ENCODE results near the gene SINHCAF. TPM values are rescaled to one million over a fixed set of nuclear protein-coding genes. Genes with fewer than 3 reads are reported as not detected.

The SINHCAF gene
- total and polyA plus RNA-seq, 9 of the 15 experiments (the other 6 are each of a cell fraction or from before 2014, with no cell fraction given): 73.2 to 185 (median 110) TPM

DNA sequence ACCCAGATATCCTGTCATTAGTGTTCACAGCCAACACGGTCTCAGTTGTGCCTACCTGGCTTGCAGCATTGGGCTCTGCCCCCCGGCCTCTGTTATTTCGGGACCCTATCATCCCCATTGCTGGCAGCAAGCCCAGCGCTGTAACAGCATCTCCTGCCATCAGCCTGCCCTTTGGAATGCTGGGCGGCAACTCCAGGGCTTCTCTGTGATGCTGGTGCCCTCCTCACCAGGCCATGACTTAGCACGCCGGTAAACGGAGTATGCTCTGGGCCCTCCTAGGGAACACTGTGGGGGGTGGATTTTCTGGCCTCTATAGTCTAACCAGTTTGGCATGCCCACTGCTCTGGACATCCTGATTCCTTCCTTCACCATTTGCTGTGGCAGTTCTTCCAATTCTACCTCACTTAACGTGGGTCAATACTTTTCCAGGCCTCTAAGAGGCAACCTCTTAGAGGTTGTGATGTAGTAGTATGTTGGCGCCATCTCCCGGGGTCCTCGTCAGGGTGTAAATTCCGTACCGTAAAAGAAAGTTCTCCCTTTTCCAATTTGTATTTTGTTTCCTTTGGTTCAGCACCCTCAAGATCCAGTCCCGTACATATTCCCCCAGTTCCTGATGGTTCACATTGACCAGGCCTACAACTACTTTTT lies 80.0 kb downstream of the SINHCAF start:
- no peak overlapping the region for H3K27ac ChIP-seq (ENCODE audit: extremely low read depth, low read depth, low read length)
- BruUV-seq (replicated peaks): no TSS peak
- 15% methylated on average over 15 of the region's 15 CpGs for WGBS (ENCODE audit: insufficient coverage, low coverage, missing lambda C conversion rate)
- no peaks in the 10 kb centered on the region for H3K9me1 ChIP-seq (ENCODE audit: control insufficient read depth, insufficient read depth, low read length)
- intact Hi-C loops (cut with micrococcal nuclease): loop anchor here (2.0 kb wide), 1 partner anchor 399 kb away; no protein-coding TSS in a partner anchor
- no peak overlapping the region for H2AFZ ChIP-seq (ENCODE audit: low read depth, low read length)
- H3K36me3 ChIP-seq (ENCODE audit: control insufficient read depth, insufficient read depth, low read length): no peaks in the 10 kb centered on the region
- H3K9ac ChIP-seq (ENCODE audit: insufficient read depth in 1 of 2, low read depth in 2 of 2, low read length in 2 of 2): no peak overlapping the region
- no peaks in the 10 kb centered on the region for H3K79me2 ChIP-seq (ENCODE audit: control insufficient read depth, insufficient read depth, low read length)
- no peaks in the 10 kb centered on the region for H3K9me3 ChIP-seq (replicated peaks; ENCODE audit: control insufficient read depth, insufficient read depth, low read depth, low read length)
- ChIA-PET CTCF (ENCODE audit: low intra/inter-chr PET ratio) (interaction anchor here (1.1 kb wide), 1 partner anchor 399 kb away, joined by 3 read pairs; no protein-coding TSS in a partner anchor), POLR2A (no interaction called here)
- peaks cover 23 to 30% of the 10 kb centered on the region in 2 experiments for H3K27me3 ChIP-seq (ENCODE audit: control insufficient read depth in 2 of 2, insufficient read depth in 2 of 2, low read length in 2 of 2)
- H3K4me3 ChIP-seq: no peak overlapping the region
- FAIRE-seq (peak; percentile 85), ATAC-seq (peak; percentile 94), DNase-seq (ENCODE audit: extremely low read depth in 1 of 4, low spot score in 3 of 4) (peak; percentile 33 to 62 (median 42))
- no peak overlapping the region for H3K4me2 ChIP-seq (ENCODE audit: insufficient read depth, low read length)
- H3K4me1 ChIP-seq (replicated peaks in 1 of 2; ENCODE audit: control insufficient read depth in 2 of 2, insufficient read depth in 2 of 2, low read length in 2 of 2): no peaks in the 10 kb centered on the region
- no peaks in the 10 kb centered on the region for H4K20me1 ChIP-seq (replicated peaks; ENCODE audit: control insufficient read depth, insufficient read depth, low read length)
- in situ Hi-C loops (cut with MboI): loop anchor here (5.0 to 25.0 kb wide), 2 partner anchors 386 to 1709 kb away; no protein-coding TSS in a partner anchor
- TF ChIP-seq SMAD4 (CRISPR knock-in tag; conservative IDR thresholded peaks at IDR 0.05) (no peak), ARID2 (IDR thresholded peaks at IDR 0.05) (peak; percentile 62; the same call in 1 of the 2 replicates), STAG1 (CRISPR knock-in tag; IDR thresholded peaks at IDR 0.05; ENCODE audit: borderline replicate concordance) (peak; percentile 26; the same call in 1 of the 2 replicates), SMC3 (conservative IDR thresholded peaks at IDR 0.05; ENCODE audit: insufficient read depth, low read depth, low read length) (peak; percentile 40; the same call in 1 of the 2 replicates), JUND (IDR thresholded peaks at IDR 0.05; ENCODE audit: borderline replicate concordance, low read depth, low read length) (0 out of 2 replicates have a peak, but pooled peaks have one; percentile 17), JUND (tag; IDR thresholded peaks at IDR 0.05; ENCODE audit: borderline replicate concordance, low read depth, low read length) (no peak), RAD21 (CRISPR knock-in tag; conservative IDR thresholded peaks at IDR 0.05 in 1 of 2, IDR thresholded peaks at IDR 0.05 in 1 of 2) (peak; percentile 51 to 83; a peak in 3 of 4 replicates)
- TF ChIP-seq, protein P1, sequence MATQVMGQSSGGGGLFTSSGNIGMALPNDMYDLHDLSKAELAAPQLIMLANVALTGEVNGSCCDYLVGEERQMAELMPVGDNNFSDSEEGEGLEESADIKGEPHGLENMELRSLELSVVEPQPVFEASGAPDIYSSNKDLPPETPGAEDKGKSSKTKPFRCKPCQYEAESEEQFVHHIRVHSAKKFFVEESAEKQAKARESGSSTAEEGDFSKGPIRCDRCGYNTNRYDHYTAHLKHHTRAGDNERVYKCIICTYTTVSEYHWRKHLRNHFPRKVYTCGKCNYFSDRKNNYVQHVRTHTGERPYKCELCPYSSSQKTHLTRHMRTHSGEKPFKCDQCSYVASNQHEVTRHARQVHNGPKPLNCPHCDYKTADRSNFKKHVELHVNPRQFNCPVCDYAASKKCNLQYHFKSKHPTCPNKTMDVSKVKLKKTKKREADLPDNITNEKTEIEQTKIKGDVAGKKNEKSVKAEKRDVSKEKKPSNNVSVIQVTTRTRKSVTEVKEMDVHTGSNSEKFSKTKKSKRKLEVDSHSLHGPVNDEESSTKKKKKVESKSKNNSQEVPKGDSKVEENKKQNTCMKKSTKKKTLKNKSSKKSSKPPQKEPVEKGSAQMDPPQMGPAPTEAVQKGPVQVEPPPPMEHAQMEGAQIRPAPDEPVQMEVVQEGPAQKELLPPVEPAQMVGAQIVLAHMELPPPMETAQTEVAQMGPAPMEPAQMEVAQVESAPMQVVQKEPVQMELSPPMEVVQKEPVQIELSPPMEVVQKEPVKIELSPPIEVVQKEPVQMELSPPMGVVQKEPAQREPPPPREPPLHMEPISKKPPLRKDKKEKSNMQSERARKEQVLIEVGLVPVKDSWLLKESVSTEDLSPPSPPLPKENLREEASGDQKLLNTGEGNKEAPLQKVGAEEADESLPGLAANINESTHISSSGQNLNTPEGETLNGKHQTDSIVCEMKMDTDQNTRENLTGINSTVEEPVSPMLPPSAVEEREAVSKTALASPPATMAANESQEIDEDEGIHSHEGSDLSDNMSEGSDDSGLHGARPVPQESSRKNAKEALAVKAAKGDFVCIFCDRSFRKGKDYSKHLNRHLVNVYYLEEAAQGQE (IDR thresholded peaks at IDR 0.05; ENCODE audit: borderline replicate concordance): peak; percentile 57; the same call in 1 of the 2 replicates
- TF ChIP-seq, protein P1 (CRISPR knock-in tag; IDR thresholded peaks at IDR 0.05; ENCODE audit: low read depth): no peak
- TF ChIP-seq, protein P2, sequence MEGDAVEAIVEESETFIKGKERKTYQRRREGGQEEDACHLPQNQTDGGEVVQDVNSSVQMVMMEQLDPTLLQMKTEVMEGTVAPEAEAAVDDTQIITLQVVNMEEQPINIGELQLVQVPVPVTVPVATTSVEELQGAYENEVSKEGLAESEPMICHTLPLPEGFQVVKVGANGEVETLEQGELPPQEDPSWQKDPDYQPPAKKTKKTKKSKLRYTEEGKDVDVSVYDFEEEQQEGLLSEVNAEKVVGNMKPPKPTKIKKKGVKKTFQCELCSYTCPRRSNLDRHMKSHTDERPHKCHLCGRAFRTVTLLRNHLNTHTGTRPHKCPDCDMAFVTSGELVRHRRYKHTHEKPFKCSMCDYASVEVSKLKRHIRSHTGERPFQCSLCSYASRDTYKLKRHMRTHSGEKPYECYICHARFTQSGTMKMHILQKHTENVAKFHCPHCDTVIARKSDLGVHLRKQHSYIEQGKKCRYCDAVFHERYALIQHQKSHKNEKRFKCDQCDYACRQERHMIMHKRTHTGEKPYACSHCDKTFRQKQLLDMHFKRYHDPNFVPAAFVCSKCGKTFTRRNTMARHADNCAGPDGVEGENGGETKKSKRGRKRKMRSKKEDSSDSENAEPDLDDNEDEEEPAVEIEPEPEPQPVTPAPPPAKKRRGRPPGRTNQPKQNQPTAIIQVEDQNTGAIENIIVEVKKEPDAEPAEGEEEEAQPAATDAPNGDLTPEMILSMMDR (IDR thresholded peaks at IDR 0.05 in 2 of 3, conservative IDR thresholded peaks at IDR 0.05 in 1 of 3; ENCODE audit: insufficient read depth in 2 of 3, low read depth in 1 of 3, low read length in 3 of 3): peak; percentile 76 to 98 (median 96)

Data from K562 (cell line).